ENCODE data around the gene LAMTOR1. TPM values are rescaled to one million over a fixed set of nuclear protein-coding genes. Genes with fewer than 3 reads are reported as not detected.

The LAMTOR1 gene
- total RNA-seq, 2 donors from 2014 or later: 65.6 to 66.9 TPM

- Histone ChIP-seq H3K4me3 (peak overlapping the region; percentile 37 to 80), H3K9me3 (no peaks in the 10 kb centered on the region), H3K27me3 (no peaks in the 10 kb centered on the region), H3K4me1 (peaks cover 27% of the 10 kb centered on the region), H3K36me3 (replicated peaks in 1 of 2; ENCODE audit: insufficient read depth in 1 of 2, low read depth in 2 of 2) (peaks cover 14 to 15% of the 10 kb centered on the region in 2 donors), H3K27ac (peak overlapping the region; percentile 84 to 95 (median 88))
- no peak for TF ChIP-seq POLR2A (IDR thresholded peaks at IDR 0.05)
- no peak for TF ChIP-seq CTCF (IDR thresholded peaks at IDR 0.05)
- ATAC-seq: no peak
- WGBS, 2 donors: 1% methylated on average over 9 of the region's 9 CpGs
- intact Hi-C loops (cut with DNase I): no loop called here
- DNase-seq: no peak
These were observed 509 bp downstream of the LAMTOR1 start for GRCh38 chr11:72102631-72102945.

GRCh38 chr11:72102162-72102561 lies 935 bp downstream of the LAMTOR1 start:
- TF ChIP-seq CTCF (IDR thresholded peaks at IDR 0.05): no peak
- no peak for TF ChIP-seq POLR2A (IDR thresholded peaks at IDR 0.05)
- no peak for DNase-seq
- Histone ChIP-seq H3K27ac (peak overlapping the region in 3 of 4 donors; percentile 84 to 95 (median 89)), H3K4me1 (peaks cover 27% of the 10 kb centered on the region), H3K9me3 (no peaks in the 10 kb centered on the region), H3K36me3 (replicated peaks in 1 of 2; ENCODE audit: insufficient read depth in 1 of 2, low read depth in 2 of 2) (peaks cover 14 to 18% of the 10 kb centered on the region in 2 donors), H3K27me3 (no peaks in the 10 kb centered on the region), H3K4me3 (peak overlapping the region; percentile 37 to 80)
- intact Hi-C loops (cut with DNase I): no loop called here
- WGBS, 2 donors: 29 to 36% methylated on average over 4 of the region's 4 CpGs
- no peak for ATAC-seq

- no peak for DNase-seq
- intact Hi-C loops (cut with DNase I): no loop called here
- no peaks in the 10 kb centered on the region for H3K27me3 ChIP-seq
- no peaks in the 10 kb centered on the region for H3K9me3 ChIP-seq
- ATAC-seq: no peak
- H3K36me3 ChIP-seq (replicated peaks in 1 of 2; ENCODE audit: insufficient read depth in 1 of 2, low read depth in 2 of 2): peaks cover 14 to 18% of the 10 kb centered on the region in 2 donors
- TF ChIP-seq CTCF (IDR thresholded peaks at IDR 0.05) (no peak), POLR2A (IDR thresholded peaks at IDR 0.05) (no peak)
- 80 to 87% methylated on average over 1 of the region's 1 CpG for WGBS, 2 donors
- no peak overlapping the region for H3K27ac ChIP-seq
- H3K4me3 ChIP-seq: no peak overlapping the region
- H3K4me1 ChIP-seq: peaks cover 27% of the 10 kb centered on the region
These were observed 2.6 kb downstream of the LAMTOR1 start for GRCh38 chr11:72100462-72100861.

GRCh38 chr11:72100009-72100408 lies 3.1 kb downstream of the LAMTOR1 start:
- H3K4me3 ChIP-seq: no peak overlapping the region
- DNase-seq (no peak), ATAC-seq (no peak)
- H3K36me3 ChIP-seq (replicated peaks in 1 of 2; ENCODE audit: insufficient read depth in 1 of 2, low read depth in 2 of 2): peaks cover 14 to 18% of the 10 kb centered on the region in 2 donors
- no peak overlapping the region for H3K27ac ChIP-seq
- no peaks in the 10 kb centered on the region for H3K27me3 ChIP-seq
- peaks cover 27% of the 10 kb centered on the region for H3K4me1 ChIP-seq
- TF ChIP-seq POLR2A (IDR thresholded peaks at IDR 0.05) (no peak), CTCF (IDR thresholded peaks at IDR 0.05) (no peak)
- intact Hi-C loops (cut with DNase I): no loop called here
- H3K9me3 ChIP-seq: no peaks in the 10 kb centered on the region
- WGBS, 2 donors: 58 to 75% methylated on average over 3 of the region's 3 CpGs

GRCh38 chr11:72098741-72099140 lies 4.4 kb downstream of the LAMTOR1 start:
- H3K9me3 ChIP-seq: no peaks in the 10 kb centered on the region
- H3K27ac ChIP-seq: no peak overlapping the region
- H3K27me3 ChIP-seq: no peaks in the 10 kb centered on the region
- intact Hi-C loops (cut with DNase I): no loop called here
- H3K4me1 ChIP-seq: peaks cover 24% of the 10 kb centered on the region
- peaks cover 14 to 22% of the 10 kb centered on the region in 2 donors for H3K36me3 ChIP-seq (replicated peaks in 1 of 2; ENCODE audit: insufficient read depth in 1 of 2, low read depth in 2 of 2)
- DNase-seq (no peak), ATAC-seq (no peak)
- H3K4me3 ChIP-seq: no peak overlapping the region
- no peak for TF ChIP-seq POLR2A (IDR thresholded peaks at IDR 0.05)
- TF ChIP-seq CTCF (IDR thresholded peaks at IDR 0.05): no peak
- whole genome bisulfite sequencing, 2 donors: 94 to 100% methylated on average over 2 to 3 of the region's 3 CpGs

Data from body of pancreas (tissue), 4 donors.